Ascending aorta (tissue), 2 donors: ENCODE results near the gene YTHDF2. TPM values are rescaled to one million over a fixed set of nuclear protein-coding genes. Genes with fewer than 3 reads are reported as not detected.

ENCODE experiments used
- DNase-seq, 2 donors: peaks; one replicate each; pipeline ENCODE4 v3.0.0-alpha.2; 2019; ENCODE audit warnings: low spot score in 2 of 2
- H3K27ac ChIP-seq, 2 donors: fragments of 200-600 bp; sonication (generic); one replicate each; pipeline ENCODE4 v1.5.1; 2016 to 2017; ENCODE audit warnings: mild to moderate bottlenecking in 1 of 2
- H3K27me3 ChIP-seq: fragments of 200-600 bp; sonication (generic); one replicate; pipeline ENCODE4 v1.5.1; 2017
- H3K36me3 ChIP-seq, 2 donors: fragments of 200-600 bp; sonication (generic); one replicate each; pipeline ENCODE4 v1.5.1; 2016
- H3K4me1 ChIP-seq, 2 donors: fragments of 200-600 bp; sonication (generic); one replicate each; pipeline ENCODE4 v1.5.1; 2016 to 2017; ENCODE audit warnings: mild to moderate bottlenecking in 1 of 2
- H3K4me3 ChIP-seq, 2 donors: fragments of 200-600 bp; sonication (generic); one replicate each; pipeline ENCODE4 v1.5.1; 2016 to 2017; ENCODE audit warnings: mild to moderate bottlenecking in 1 of 2
- H3K9me3 ChIP-seq, 2 donors: fragments of 200-600 bp; sonication (generic); one replicate each; pipeline ENCODE4 v1.5.1; 2016
- intact Hi-C: fragments of 100-400 bp; cut with DNase I; formaldehyde crosslinking; loops from one replicate; pipeline ENCODE4 v1.15.1; 2023
- total RNA-seq: library from RNA; depleted of rRNA; stranded (reverse); fragments of >200 nt; gene quantifications from one replicate; pipeline ENCODE4 v1.1.0, GENCODE V29; 2016
- TF ChIP-seq, protein P1 (sequence below), 3 experiments: fragments of 200-600 bp in 2 of 3; fragments of 450-650 bp in 1 of 3; sonication (generic) in 2 of 3; IDR thresholded peaks; one replicate each; pipeline ENCODE4 v1.5.1; 2016 to 2019; ENCODE audit warnings: antibody characterized with exemption in 3 of 3, mild to moderate bottlenecking in 1 of 3, moderate library complexity in 1 of 3

The YTHDF2 gene
- total RNA-seq, 1 donor from 2014 or later, result 50.6 TPM

DNA sequence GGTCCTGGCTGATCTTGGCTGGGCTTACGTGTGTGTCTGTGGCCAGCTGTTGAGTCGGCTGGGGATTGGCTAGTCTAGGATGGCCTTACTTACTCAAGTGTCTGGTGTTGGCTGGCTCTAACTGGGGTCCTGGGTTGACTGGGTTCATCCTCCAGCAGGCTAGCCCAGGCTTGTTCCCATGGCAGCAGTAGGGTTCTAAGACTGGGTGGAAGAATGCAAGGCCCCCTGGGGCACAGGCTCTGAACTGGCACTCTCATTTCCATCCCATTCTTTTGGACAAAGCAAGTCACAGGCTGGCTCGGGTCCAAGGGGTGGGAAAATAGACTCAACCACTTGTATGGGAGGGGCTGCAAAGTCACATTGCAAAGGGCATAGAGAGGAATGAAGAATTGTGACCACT lies 67.3 kb downstream of the YTHDF2 start:
- intact Hi-C loops, result no loop called here
- Histone ChIP-seq H3K27me3 (no peaks in the 10 kb centered on the region), H3K36me3 (no peaks in the 10 kb centered on the region), H3K9me3 (no peaks in the 10 kb centered on the region), H3K27ac (no peak overlapping the region), H3K4me3 (no peak overlapping the region), H3K4me1 (no peaks in the 10 kb centered on the region)
- TF ChIP-seq, protein P1, sequence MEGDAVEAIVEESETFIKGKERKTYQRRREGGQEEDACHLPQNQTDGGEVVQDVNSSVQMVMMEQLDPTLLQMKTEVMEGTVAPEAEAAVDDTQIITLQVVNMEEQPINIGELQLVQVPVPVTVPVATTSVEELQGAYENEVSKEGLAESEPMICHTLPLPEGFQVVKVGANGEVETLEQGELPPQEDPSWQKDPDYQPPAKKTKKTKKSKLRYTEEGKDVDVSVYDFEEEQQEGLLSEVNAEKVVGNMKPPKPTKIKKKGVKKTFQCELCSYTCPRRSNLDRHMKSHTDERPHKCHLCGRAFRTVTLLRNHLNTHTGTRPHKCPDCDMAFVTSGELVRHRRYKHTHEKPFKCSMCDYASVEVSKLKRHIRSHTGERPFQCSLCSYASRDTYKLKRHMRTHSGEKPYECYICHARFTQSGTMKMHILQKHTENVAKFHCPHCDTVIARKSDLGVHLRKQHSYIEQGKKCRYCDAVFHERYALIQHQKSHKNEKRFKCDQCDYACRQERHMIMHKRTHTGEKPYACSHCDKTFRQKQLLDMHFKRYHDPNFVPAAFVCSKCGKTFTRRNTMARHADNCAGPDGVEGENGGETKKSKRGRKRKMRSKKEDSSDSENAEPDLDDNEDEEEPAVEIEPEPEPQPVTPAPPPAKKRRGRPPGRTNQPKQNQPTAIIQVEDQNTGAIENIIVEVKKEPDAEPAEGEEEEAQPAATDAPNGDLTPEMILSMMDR (IDR thresholded peaks at IDR 0.05), result no peak
- DNase-seq, result no peak

DNA sequence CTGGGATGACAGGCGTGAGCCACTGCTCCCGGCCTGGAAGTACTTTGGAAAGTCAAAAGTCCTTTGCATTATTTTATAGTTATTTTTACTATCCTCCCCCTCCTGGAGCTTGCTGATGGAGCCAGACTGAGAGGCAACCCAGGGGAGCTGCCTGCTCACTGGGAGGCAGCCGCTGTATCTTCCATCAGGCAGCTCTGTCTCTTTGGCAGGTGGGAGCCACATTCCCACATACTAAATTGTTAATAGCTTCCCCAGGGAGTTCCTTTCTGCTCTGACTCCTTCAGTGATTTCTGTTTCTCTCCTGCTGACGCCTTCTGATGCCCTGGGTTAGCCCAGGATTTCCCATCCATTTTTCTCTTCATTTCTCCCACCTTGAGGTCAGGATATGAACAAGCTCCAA lies 70.3 kb downstream of the YTHDF2 start:
- no peaks in the 10 kb centered on the region for H3K27me3 ChIP-seq
- intact Hi-C loops, result no loop called here
- no peaks in the 10 kb centered on the region for H3K4me1 ChIP-seq
- no peak overlapping the region for H3K27ac ChIP-seq
- DNase-seq, result no peak
- no peak overlapping the region for H3K4me3 ChIP-seq
- no peaks in the 10 kb centered on the region for H3K9me3 ChIP-seq
- no peaks in the 10 kb centered on the region for H3K36me3 ChIP-seq
- TF ChIP-seq, protein P1 (IDR thresholded peaks at IDR 0.05), result no peak

DNA sequence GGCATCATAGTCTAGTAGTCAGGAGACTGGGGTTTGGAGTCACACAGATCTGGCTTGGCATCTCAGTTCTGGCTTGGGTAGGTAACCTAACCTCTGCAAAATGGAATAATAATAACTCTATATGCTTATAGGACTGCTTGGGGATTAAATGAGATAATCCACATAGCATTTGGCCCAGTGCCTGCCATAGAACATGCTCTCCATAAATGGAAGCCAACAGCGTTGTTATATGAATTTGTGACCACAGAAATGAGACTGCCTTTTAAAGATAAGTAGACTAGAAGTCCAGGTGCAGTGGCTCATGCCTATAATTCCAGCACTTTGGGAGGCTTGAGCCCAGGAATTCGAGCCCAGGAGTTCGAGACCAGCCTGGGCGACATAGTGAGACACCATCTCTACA lies 71.2 kb downstream of the YTHDF2 start:
- intact Hi-C loops, result no loop called here
- no peak for DNase-seq

DNA sequence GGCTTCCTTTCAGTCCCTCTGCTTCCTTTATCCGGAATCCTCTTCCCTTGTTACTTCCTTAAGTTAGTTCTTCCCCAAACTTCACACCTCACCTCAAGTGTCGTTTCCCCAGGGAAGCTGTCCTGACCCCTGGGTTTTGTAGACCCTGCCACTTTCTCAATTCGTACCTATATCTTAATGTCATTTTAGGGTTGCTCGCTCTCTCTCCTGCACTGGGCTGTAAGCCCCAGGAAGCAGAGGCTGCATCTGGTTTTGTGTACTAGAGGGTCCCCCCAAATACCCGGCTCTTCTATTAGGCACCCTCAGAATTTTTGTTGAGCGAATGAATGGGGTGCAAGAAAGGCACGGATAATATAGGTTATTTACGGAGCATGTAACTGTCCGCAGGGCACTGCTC lies 74.6 kb downstream of the YTHDF2 start:
- DNase-seq, result no peak
- H3K4me1 ChIP-seq, result no peaks in the 10 kb centered on the region
- H3K27me3 ChIP-seq, result no peaks in the 10 kb centered on the region
- no peak overlapping the region for H3K27ac ChIP-seq
- intact Hi-C loops, result no loop called here
- H3K4me3 ChIP-seq, result no peak overlapping the region
- H3K9me3 ChIP-seq, result no peaks in the 10 kb centered on the region
- TF ChIP-seq, protein P1 (IDR thresholded peaks at IDR 0.05), result no peak
- H3K36me3 ChIP-seq, result no peaks in the 10 kb centered on the region

More for the DNA sequence above, 71.2 kb downstream of the YTHDF2 start:
- Histone ChIP-seq H3K4me3 (no peak overlapping the region), H3K9me3 (no peaks in the 10 kb centered on the region), H3K27me3 (no peaks in the 10 kb centered on the region), H3K36me3 (no peaks in the 10 kb centered on the region), H3K27ac (no peak overlapping the region), H3K4me1 (no peaks in the 10 kb centered on the region)
- TF ChIP-seq, protein P1 (IDR thresholded peaks at IDR 0.05), result no peak

DNA sequence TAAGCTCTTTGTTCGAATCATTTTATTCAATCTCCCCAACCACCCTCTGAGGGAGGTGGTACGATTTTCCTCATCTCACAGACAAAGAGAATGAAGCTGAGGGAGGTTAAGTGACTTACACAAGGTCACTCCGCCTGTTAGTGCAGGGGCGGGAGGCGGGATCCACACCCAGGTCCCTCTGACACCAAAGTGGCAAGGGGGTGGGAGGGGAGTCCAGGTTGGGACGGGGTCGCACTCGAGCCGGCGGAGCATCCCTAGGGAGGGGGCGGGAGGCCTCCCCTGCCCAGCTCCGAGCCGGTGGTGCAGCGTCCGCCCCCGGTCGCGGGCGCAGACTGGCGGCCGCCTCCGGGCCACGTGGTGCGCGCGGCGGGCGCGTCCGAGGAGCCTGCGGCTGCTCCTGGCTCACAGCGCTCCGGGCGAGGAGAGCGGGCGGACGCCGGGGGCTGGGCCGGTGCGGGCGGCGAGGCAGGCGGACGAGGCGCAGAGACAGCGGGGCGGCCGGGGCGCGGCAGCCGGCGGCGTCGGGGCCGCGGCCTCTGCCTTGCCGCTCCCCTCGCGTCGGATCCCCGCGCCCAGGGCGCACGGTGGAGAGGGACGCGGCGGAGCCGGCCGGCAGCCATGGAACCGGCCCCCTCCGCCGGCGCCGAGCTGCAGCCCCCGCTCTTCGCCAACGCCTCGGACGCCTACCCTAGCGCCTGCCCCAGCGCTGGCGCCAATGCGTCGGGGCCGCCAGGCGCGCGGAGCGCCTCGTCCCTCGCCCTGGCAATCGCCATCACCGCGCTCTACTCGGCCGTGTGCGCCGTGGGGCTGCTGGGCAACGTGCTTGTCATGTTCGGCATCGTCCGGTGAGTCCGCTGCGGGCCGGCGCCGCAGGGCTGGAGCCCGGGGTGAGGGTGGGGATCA lies 75.3 kb downstream of the YTHDF2 start, which contains the start of gene OPRD1:
Gene OPRD1 (plus strand): TSS at position 405 of the 903 bp plus-strand sequence. CDS start 214 bp downstream, at position 619.
- no peaks in the 10 kb centered on the region for H3K27me3 ChIP-seq
- TF ChIP-seq, protein P1 (IDR thresholded peaks at IDR 0.05), result no peak
- H3K27ac ChIP-seq, result no peak within 1 kb of the TSS
- no peaks in the 10 kb centered on the region for H3K9me3 ChIP-seq
- no peaks in the 10 kb centered on the region for H3K36me3 ChIP-seq
- DNase-seq, result no peak
- no peak within 1 kb of the TSS for H3K4me3 ChIP-seq
- intact Hi-C loops, result no loop called here
- no peaks in the 10 kb centered on the region for H3K4me1 ChIP-seq
